ENCODE data around the gene HERPUD2.
"Not testable (repeated sequence)": the region's sequence is repeated elsewhere in the genome, so short reads cannot be mapped to it uniquely, and the experiment has no call there.

Gene HERPUD2

GRCh38 chr7:35658606-35659201, 36.2 kb downstream of the HERPUD2 start:
- H4K20me1 ChIP-seq (ENCODE audit: control insufficient read depth, insufficient read depth, low read depth, low read length): no peaks in the 10 kb centered on the region
- H3K27ac ChIP-seq (ENCODE audit: low read depth, low read length): no peak overlapping the region
- H3K4me2 ChIP-seq (ENCODE audit: low read length): no peak overlapping the region
- peaks cover 17% of the 10 kb centered on the region for H3K36me3 ChIP-seq (ENCODE audit: control insufficient read depth, low read length)
- H3K4me1 ChIP-seq (ENCODE audit: control insufficient read depth, low read length): peaks cover 11% of the 10 kb centered on the region
- no peaks in the 10 kb centered on the region for H3K9me3 ChIP-seq (ENCODE audit: control insufficient read depth, insufficient read depth, low read length)
- H3K27me3 ChIP-seq (ENCODE audit: control insufficient read depth, low read length): no peaks in the 10 kb centered on the region
- H3K79me2 ChIP-seq (ENCODE audit: control insufficient read depth, low read length): peaks cover 12% of the 10 kb centered on the region
- peaks cover 12% of the 10 kb centered on the region for H3F3A ChIP-seq (ENCODE audit: control insufficient read depth, insufficient read depth)
- H3K9me2 ChIP-seq (replicated peaks; ENCODE audit: control insufficient read depth, low read length): no peaks in the 10 kb centered on the region; the same call in 1 of the 2 replicates
- no peak overlapping the region for H3K4me3 ChIP-seq (ENCODE audit: low read length)
- no peak for TF ChIP-seq CTCF (IDR thresholded peaks at IDR 0.05; ENCODE audit: low read depth, low read length, poor library complexity, severe bottlenecking)
- TF ChIP-seq EZH2phosphoT487 (IDR thresholded peaks at IDR 0.05; ENCODE audit: borderline replicate concordance, low read length): no peak

DNA sequence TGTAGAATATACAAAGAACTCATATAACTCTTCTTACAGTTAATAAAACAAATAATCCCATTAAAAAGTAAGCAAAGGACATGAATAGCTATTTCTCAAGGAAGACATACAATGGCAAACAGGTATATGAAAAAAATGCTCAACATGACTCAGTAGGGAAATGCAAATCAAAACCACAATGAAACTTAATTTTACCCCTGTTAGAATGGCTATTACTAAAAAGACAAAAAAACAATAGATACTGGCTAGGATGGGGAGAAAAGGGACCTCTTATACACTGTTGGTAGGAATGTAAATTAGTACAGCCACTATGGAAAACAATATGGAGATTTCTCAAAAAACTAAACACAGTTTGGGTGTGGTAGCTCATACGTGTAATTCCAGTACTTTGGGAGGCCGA, 37.8 kb downstream of the HERPUD2 start:
- H3K4me1 ChIP-seq (ENCODE audit: control insufficient read depth, low read length): peaks cover 11% of the 10 kb centered on the region
- H3K4me3 ChIP-seq (ENCODE audit: low read length): no peak overlapping the region
- peaks cover 12% of the 10 kb centered on the region for H3F3A ChIP-seq (ENCODE audit: control insufficient read depth, insufficient read depth)
- no peaks in the 10 kb centered on the region for H4K20me1 ChIP-seq (ENCODE audit: control insufficient read depth, insufficient read depth, low read depth, low read length)
- H3K9me2 ChIP-seq (replicated peaks; ENCODE audit: control insufficient read depth, low read length): no peaks in the 10 kb centered on the region; the same call in 1 of the 2 replicates
- no peaks in the 10 kb centered on the region for H3K27me3 ChIP-seq (ENCODE audit: control insufficient read depth, low read length)
- peaks cover 13% of the 10 kb centered on the region for H3K79me2 ChIP-seq (ENCODE audit: control insufficient read depth, low read length)
- H3K9me3 ChIP-seq (ENCODE audit: control insufficient read depth, insufficient read depth, low read length): no peaks in the 10 kb centered on the region
- peaks cover 17% of the 10 kb centered on the region for H3K36me3 ChIP-seq (ENCODE audit: control insufficient read depth, low read length)
- H3K4me2 ChIP-seq (ENCODE audit: low read length): no peak overlapping the region
- no peak overlapping the region for H3K27ac ChIP-seq (ENCODE audit: low read depth, low read length)
- TF ChIP-seq EZH2phosphoT487 (IDR thresholded peaks at IDR 0.05; ENCODE audit: borderline replicate concordance, low read length): no peak
- TF ChIP-seq CTCF (IDR thresholded peaks at IDR 0.05; ENCODE audit: low read depth, low read length, poor library complexity, severe bottlenecking): no peak

- not testable (repeated sequence) for H3K9me2 ChIP-seq (replicated peaks; ENCODE audit: control insufficient read depth, low read length); H3K4me2 ChIP-seq (ENCODE audit: low read length); H3K27me3 ChIP-seq (ENCODE audit: control insufficient read depth, low read length); H3K27ac ChIP-seq (ENCODE audit: low read depth, low read length); H4K20me1 ChIP-seq (ENCODE audit: control insufficient read depth, insufficient read depth, low read depth, low read length); H3K9me3 ChIP-seq (ENCODE audit: control insufficient read depth, insufficient read depth, low read length); H3K4me3 ChIP-seq (ENCODE audit: low read length)
- Histone ChIP-seq H3F3A (ENCODE audit: control insufficient read depth, insufficient read depth) (peaks cover 11% of the 10 kb centered on the region), H3K79me2 (ENCODE audit: control insufficient read depth, low read length) (peaks cover 21% of the 10 kb centered on the region), H3K36me3 (ENCODE audit: control insufficient read depth, low read length) (peaks cover 17% of the 10 kb centered on the region), H3K4me1 (ENCODE audit: control insufficient read depth, low read length) (peaks cover 11% of the 10 kb centered on the region)
Measured at GRCh38 chr7:35654558-35654957, 40.4 kb downstream of the HERPUD2 start.

- Histone ChIP-seq H3K27me3 (ENCODE audit: control insufficient read depth, low read length) (no peaks in the 10 kb centered on the region), H4K20me1 (ENCODE audit: control insufficient read depth, insufficient read depth, low read depth, low read length) (no peaks in the 10 kb centered on the region), H3K27ac (ENCODE audit: low read depth, low read length) (no peak overlapping the region), H3K36me3 (ENCODE audit: control insufficient read depth, low read length) (peaks cover 9% of the 10 kb centered on the region), H3K9me3 (ENCODE audit: control insufficient read depth, insufficient read depth, low read length) (no peaks in the 10 kb centered on the region), H3K79me2 (ENCODE audit: control insufficient read depth, low read length) (peaks cover 21% of the 10 kb centered on the region), H3K9me2 (replicated peaks; ENCODE audit: control insufficient read depth, low read length) (no peaks in the 10 kb centered on the region; the same call in 1 of the 2 replicates), H3F3A (ENCODE audit: control insufficient read depth, insufficient read depth) (no peaks in the 10 kb centered on the region), H3K4me2 (ENCODE audit: low read length) (no peak overlapping the region), H3K4me3 (ENCODE audit: low read length) (no peak overlapping the region), H3K4me1 (ENCODE audit: control insufficient read depth, low read length) (peaks cover 14% of the 10 kb centered on the region)
- TF ChIP-seq EZH2phosphoT487 (IDR thresholded peaks at IDR 0.05; ENCODE audit: borderline replicate concordance, low read length) (no peak), CTCF (IDR thresholded peaks at IDR 0.05; ENCODE audit: low read depth, low read length, poor library complexity, severe bottlenecking) (no peak)
Measured at GRCh38 chr7:35652124-35652523, 42.8 kb downstream of the HERPUD2 start.
